DND-41 (cell line): Measurements from ENCODE around the gene LRRC46.

Experiments
- ATAC-seq: fragments of 200-7000 bp; cut with Tn5 transposase; 3 replicates; pipeline ENCODE4 v1.9.1; 2021; ENCODE audit warnings: low read depth; ENCODE audit not compliant: insufficient read depth
- DNase-seq: peaks from one replicate; pipeline ENCODE4 v3.0.0-alpha.2; 2020
- H2AFZ ChIP-seq: 2 replicates; pipeline ENCODE4 v1.6.0; 2012; ENCODE audit warnings: low read depth, low read length
- H3K27ac ChIP-seq: 2 replicates; pipeline ENCODE4 v1.5.1; 2012; ENCODE audit warnings: low read length, inconsistent platforms
- H3K27me3 ChIP-seq: fragments of 200-600 bp; sonication (generic); 2 replicates; pipeline ENCODE4 v1.6.0; 2012; ENCODE audit warnings: low read length, mild to moderate bottlenecking, inconsistent platforms; ENCODE audit not compliant: insufficient read depth, poor library complexity
- H3K36me3 ChIP-seq: 2 replicates; pipeline ENCODE4 v1.5.1; 2012; ENCODE audit warnings: low read length, inconsistent platforms; ENCODE audit not compliant: insufficient read depth
- H3K4me1 ChIP-seq: 2 replicates; pipeline ENCODE4 v1.5.1; 2012; ENCODE audit warnings: mild to moderate bottlenecking, low read length; ENCODE audit not compliant: insufficient read depth
- H3K4me2 ChIP-seq: 2 replicates; pipeline ENCODE4 v1.6.0; 2012; ENCODE audit warnings: mild to moderate bottlenecking, moderate library complexity, low read length, inconsistent platforms; ENCODE audit not compliant: insufficient read depth
- H3K4me3 ChIP-seq, 2 experiments: fragments of 200-600 bp in 1 of 2; shearing (Covaris generic) in 1 of 2; 2 replicates each; pipeline ENCODE4 v1.5.1; 2012 to 2016; ENCODE audit warnings: inconsistent platforms in 2 of 2, low read length in 2 of 2, mild to moderate bottlenecking in 2 of 2, low read depth in 1 of 2, moderate library complexity in 1 of 2
- H3K79me2 ChIP-seq: 2 replicates; pipeline ENCODE4 v1.6.0; 2012; ENCODE audit warnings: low read length, inconsistent platforms; ENCODE audit not compliant: insufficient read depth
- H3K9ac ChIP-seq: 2 replicates; pipeline ENCODE4 v1.6.0; 2012; ENCODE audit warnings: low read depth, mild to moderate bottlenecking, inconsistent platforms, low read length, moderate library complexity
- H3K9me3 ChIP-seq: 2 replicates; pipeline ENCODE4 v1.5.1; 2012; ENCODE audit warnings: low read length, moderate library complexity, mild to moderate bottlenecking, inconsistent platforms; ENCODE audit not compliant: insufficient read depth, severe bottlenecking
- H4K20me1 ChIP-seq: 2 replicates; pipeline ENCODE4 v1.6.0; 2012; ENCODE audit warnings: low read length; ENCODE audit not compliant: insufficient read depth
- EZH2 ChIP-seq: IDR thresholded peaks from 3 replicates; pipeline ENCODE4 v1.6.1; 2012; ENCODE audit warnings: borderline replicate concordance, low read depth, mild to moderate bottlenecking, moderate library complexity, low read length, inconsistent platforms; ENCODE audit not compliant: severe bottlenecking
- TF ChIP-seq, protein P1 (sequence below): IDR thresholded peaks from 2 replicates; pipeline ENCODE4 v1.5.1; 2012; ENCODE audit warnings: borderline replicate concordance, low read length, moderate library complexity, mild to moderate bottlenecking; ENCODE audit not compliant: poor library complexity, severe bottlenecking; ENCODE audit errors: extremely low read depth

Gene LRRC46

DNA sequence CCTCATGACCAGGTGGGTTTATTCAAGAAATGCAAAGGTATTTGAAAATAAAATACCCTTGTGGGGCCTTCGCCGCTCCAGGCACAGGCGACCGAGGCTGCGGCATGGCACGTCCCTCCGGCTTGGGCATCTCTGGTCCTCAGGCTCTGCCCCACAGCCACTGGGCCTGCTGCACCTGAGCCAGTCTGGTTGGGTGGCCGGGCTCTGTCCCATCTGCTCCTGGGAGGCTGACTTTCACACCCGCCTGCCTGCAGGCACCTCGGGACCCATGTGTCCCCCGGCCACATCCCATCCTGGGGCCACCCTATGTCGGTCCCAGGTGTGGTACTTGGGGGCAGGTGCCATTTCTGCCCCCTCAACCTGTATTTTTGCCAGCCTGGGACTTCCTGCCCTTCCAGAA is 30.8 kb upstream of the LRRC46 start:
- Histone ChIP-seq H3K4me3 (no peak overlapping the region), H3K9ac (no peak overlapping the region), H3K27me3 (no peaks in the 10 kb centered on the region), H4K20me1 (peaks cover 4% of the 10 kb centered on the region; the same call in 1 of the 2 replicates), H3K79me2 (no peaks in the 10 kb centered on the region), H3K9me3 (no peaks in the 10 kb centered on the region), H3K4me1 (no peaks in the 10 kb centered on the region), H3K4me2 (no peak overlapping the region), H3K36me3 (no peaks in the 10 kb centered on the region), H3K27ac (no peak overlapping the region), H2AFZ (no peak overlapping the region)
- ATAC-seq (no peak), DNase-seq (no peak)
- TF ChIP-seq, protein P1, sequence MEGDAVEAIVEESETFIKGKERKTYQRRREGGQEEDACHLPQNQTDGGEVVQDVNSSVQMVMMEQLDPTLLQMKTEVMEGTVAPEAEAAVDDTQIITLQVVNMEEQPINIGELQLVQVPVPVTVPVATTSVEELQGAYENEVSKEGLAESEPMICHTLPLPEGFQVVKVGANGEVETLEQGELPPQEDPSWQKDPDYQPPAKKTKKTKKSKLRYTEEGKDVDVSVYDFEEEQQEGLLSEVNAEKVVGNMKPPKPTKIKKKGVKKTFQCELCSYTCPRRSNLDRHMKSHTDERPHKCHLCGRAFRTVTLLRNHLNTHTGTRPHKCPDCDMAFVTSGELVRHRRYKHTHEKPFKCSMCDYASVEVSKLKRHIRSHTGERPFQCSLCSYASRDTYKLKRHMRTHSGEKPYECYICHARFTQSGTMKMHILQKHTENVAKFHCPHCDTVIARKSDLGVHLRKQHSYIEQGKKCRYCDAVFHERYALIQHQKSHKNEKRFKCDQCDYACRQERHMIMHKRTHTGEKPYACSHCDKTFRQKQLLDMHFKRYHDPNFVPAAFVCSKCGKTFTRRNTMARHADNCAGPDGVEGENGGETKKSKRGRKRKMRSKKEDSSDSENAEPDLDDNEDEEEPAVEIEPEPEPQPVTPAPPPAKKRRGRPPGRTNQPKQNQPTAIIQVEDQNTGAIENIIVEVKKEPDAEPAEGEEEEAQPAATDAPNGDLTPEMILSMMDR = no peak
- no peak for TF ChIP-seq EZH2

DNA sequence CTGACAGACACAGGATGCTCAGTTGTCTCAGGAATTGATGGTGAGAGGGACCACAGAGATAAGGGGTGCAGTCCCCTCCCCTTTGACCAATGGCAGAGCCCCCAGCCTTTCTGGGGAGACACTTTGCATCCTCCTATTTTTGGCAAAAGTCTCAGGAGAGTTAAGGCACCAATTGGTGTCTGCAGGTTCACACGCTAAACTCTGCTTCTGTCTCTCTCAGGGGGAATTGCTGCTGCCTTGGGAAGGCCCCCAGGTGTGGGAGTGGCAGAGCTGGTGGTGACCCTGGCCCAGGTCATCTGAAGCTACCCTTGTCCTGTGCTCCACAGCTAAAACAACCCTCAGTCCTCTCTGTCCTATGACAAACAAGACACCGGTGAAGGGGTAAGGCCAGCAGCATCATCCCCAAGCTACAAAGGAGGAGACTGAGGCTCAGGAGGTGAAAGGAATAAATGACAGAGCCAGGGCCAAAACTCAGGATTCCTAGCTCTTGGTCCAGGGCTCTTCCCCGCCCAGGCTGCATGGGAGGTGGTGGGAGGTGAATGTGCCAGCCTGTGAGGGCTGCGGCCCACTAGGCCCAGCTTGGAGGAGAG is 30.2 kb upstream of the LRRC46 start:
- H3K36me3 ChIP-seq = no peaks in the 10 kb centered on the region
- no peak for DNase-seq
- ATAC-seq = no peak

DNA sequence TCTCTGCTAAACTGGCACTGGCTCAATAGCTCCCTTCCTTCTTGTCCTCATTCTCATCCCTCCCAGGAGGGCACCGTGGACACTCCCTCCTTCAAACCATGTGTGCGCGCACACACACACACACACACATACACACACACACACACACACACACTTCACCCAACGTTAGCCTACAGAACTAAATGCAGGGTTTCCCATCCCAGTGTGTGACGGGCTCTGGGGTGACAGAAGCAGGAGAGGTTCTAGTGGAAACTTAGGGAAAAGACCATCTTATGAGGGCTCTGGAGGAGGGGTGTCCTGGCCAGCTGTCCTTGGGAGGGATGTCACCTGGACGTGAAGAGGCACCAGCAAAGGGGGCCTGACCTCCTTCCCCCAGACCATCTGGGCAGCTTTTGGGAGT is 29.6 kb upstream of the LRRC46 start:
- no peaks in the 10 kb centered on the region for H3K27me3 ChIP-seq
- no peak overlapping the region for H2AFZ ChIP-seq
- H3K27ac ChIP-seq = no peak overlapping the region
- TF ChIP-seq EZH2 = no peak
- TF ChIP-seq, protein P1 = no peak
- no peak overlapping the region for H3K9ac ChIP-seq
- peaks cover 4% of the 10 kb centered on the region; the same call in 1 of the 2 replicates for H4K20me1 ChIP-seq
- ATAC-seq = no peak
- DNase-seq = no peak
- no peaks in the 10 kb centered on the region for H3K4me1 ChIP-seq
- H3K36me3 ChIP-seq = peaks cover 3% of the 10 kb centered on the region; the same call in 1 of the 2 replicates
- no peaks in the 10 kb centered on the region for H3K79me2 ChIP-seq
- no peak overlapping the region for H3K4me3 ChIP-seq
- H3K9me3 ChIP-seq = no peaks in the 10 kb centered on the region
- no peak overlapping the region for H3K4me2 ChIP-seq

More for the DNA sequence above, 30.2 kb upstream of the LRRC46 start:
- Histone ChIP-seq H4K20me1 (peaks cover 4% of the 10 kb centered on the region; the same call in 1 of the 2 replicates), H3K79me2 (no peaks in the 10 kb centered on the region), H3K27ac (no peak overlapping the region), H3K9ac (no peak overlapping the region), H3K4me3 (no peak overlapping the region), H3K27me3 (no peaks in the 10 kb centered on the region), H3K9me3 (no peaks in the 10 kb centered on the region), H2AFZ (no peak overlapping the region), H3K4me2 (no peak overlapping the region), H3K4me1 (no peaks in the 10 kb centered on the region)
- TF ChIP-seq, protein P1 = no peak
- TF ChIP-seq EZH2 = no peak
